ENCODE data around the gene CUZD1. TPM values are rescaled to one million over a fixed set of nuclear protein-coding genes. Genes with fewer than 3 reads are reported as not detected.
A peak's percentile ranks its signal among the peaks of the same experiment; 100 is the strongest.

CUZD1 gene
- total and polyA plus RNA-seq, 2 of the 4 experiments (the other 2 are of a cell fraction), result 0.36 to 0.67 TPM

- H3K27ac ChIP-seq (ENCODE audit: insufficient read depth, low read length), result no peak overlapping the region
- peak overlapping the region; percentile 10; the same call in 1 of the 2 replicates for H4K91ac ChIP-seq (ENCODE audit: insufficient read depth, low read depth, low read length)
- no peak overlapping the region for H3K4me2 ChIP-seq (ENCODE audit: low read depth, low read length)
- peaks cover 30% of the 10 kb centered on the region for H3K4me1 ChIP-seq (ENCODE audit: control insufficient read depth, insufficient read depth, low read length)
- WGBS, 2 experiments (ENCODE audit: extremely low coverage in 2 of 2, insufficient read length in 1 of 2), result no CpG with 5 or more reads among the region's 1 CpG
- no peak overlapping the region for H3K56ac ChIP-seq (ENCODE audit: extremely low read depth, insufficient read depth, low read length)
- H4K5ac ChIP-seq (ENCODE audit: low read depth, low read length), result no peak overlapping the region
- peak overlapping the region; percentile 41; the same call in 1 of the 2 replicates for H3K4ac ChIP-seq (ENCODE audit: low read depth, low read length)
- H4K8ac ChIP-seq (ENCODE audit: low read depth in 2 of 2, low read length in 2 of 2), result no peak overlapping the region
- peak overlapping the region; percentile 21; the same call in 1 of the 2 replicates for H2BK20ac ChIP-seq (ENCODE audit: low read depth, low read length)
- no peak overlapping the region; the same call in 1 of the 2 replicates for H3K23ac ChIP-seq (ENCODE audit: low read depth, low read length)
- H3K9me3 ChIP-seq (ENCODE audit: control insufficient read depth, insufficient read depth, low read length), result no peaks in the 10 kb centered on the region
- H2AK9ac ChIP-seq (replicated peaks; ENCODE audit: low read depth, low read length, poor library complexity), result no peak overlapping the region
- H2BK15ac ChIP-seq (ENCODE audit: low read depth, low read length), result peak overlapping the region; percentile 43; the same call in 2 of the 3 replicates
- H2AFZ ChIP-seq (replicated peaks; ENCODE audit: low read length, poor library complexity), result no peak overlapping the region
- dilution Hi-C loops (cut with HindIII; ENCODE audit: low sequenced_read_pairs, unreplicated experiment), result no loop called here
- peaks cover 25 to 45% of the 10 kb centered on the region in 2 experiments for H3K79me1 ChIP-seq (ENCODE audit: low read depth in 1 of 2, low read length in 2 of 2)
- H3K36me3 ChIP-seq (ENCODE audit: control insufficient read depth, insufficient read depth, low read length), result no peaks in the 10 kb centered on the region
- TF ChIP-seq CEBPB (IDR thresholded peaks at IDR 0.05; ENCODE audit: low read depth, low read length), result no peak
- TF ChIP-seq MAZ (IDR thresholded peaks at IDR 0.05; ENCODE audit: borderline replicate concordance, low read depth, low read length), result no peak
- no peak for TF ChIP-seq RCOR1 (IDR thresholded peaks at IDR 0.05; ENCODE audit: insufficient replicate concordance, low read length)
- TF ChIP-seq, protein P1, sequence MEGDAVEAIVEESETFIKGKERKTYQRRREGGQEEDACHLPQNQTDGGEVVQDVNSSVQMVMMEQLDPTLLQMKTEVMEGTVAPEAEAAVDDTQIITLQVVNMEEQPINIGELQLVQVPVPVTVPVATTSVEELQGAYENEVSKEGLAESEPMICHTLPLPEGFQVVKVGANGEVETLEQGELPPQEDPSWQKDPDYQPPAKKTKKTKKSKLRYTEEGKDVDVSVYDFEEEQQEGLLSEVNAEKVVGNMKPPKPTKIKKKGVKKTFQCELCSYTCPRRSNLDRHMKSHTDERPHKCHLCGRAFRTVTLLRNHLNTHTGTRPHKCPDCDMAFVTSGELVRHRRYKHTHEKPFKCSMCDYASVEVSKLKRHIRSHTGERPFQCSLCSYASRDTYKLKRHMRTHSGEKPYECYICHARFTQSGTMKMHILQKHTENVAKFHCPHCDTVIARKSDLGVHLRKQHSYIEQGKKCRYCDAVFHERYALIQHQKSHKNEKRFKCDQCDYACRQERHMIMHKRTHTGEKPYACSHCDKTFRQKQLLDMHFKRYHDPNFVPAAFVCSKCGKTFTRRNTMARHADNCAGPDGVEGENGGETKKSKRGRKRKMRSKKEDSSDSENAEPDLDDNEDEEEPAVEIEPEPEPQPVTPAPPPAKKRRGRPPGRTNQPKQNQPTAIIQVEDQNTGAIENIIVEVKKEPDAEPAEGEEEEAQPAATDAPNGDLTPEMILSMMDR (conservative IDR thresholded peaks at IDR 0.05; ENCODE audit: low read depth, low read length), result no peak
- no peak for TF ChIP-seq SMC3 (IDR thresholded peaks at IDR 0.05; ENCODE audit: low read depth, low read length)
- TF ChIP-seq MAFK (IDR thresholded peaks at IDR 0.05; ENCODE audit: low read depth, low read length), result no peak
- TF ChIP-seq RFX5 (IDR thresholded peaks at IDR 0.05; ENCODE audit: low read depth, low read length), result no peak
- TF ChIP-seq BHLHE40 (IDR thresholded peaks at IDR 0.05; ENCODE audit: low read depth, low read length), result no peak
- TF ChIP-seq POLR2A (IDR thresholded peaks at IDR 0.05; ENCODE audit: low read depth, low read length), result no peak
- TF ChIP-seq RAD21 (IDR thresholded peaks at IDR 0.05; ENCODE audit: low read length), result no peak
- TF ChIP-seq FOS (IDR thresholded peaks at IDR 0.05; ENCODE audit: low read depth, low read length), result no peak
- TF ChIP-seq MXI1 (IDR thresholded peaks at IDR 0.05; ENCODE audit: borderline replicate concordance, low read depth, low read length), result no peak
- no peak overlapping the region for H3K18ac ChIP-seq (ENCODE audit: low read depth, low read length)
- H3K14ac ChIP-seq (replicated peaks; ENCODE audit: low read depth, low read length), result peak overlapping the region; percentile 56
- ATAC-seq (ENCODE audit: low read depth) (no peak), DNase-seq (no peak)
- peaks cover 14% of the 10 kb centered on the region for H3K9me1 ChIP-seq (ENCODE audit: insufficient read depth, low read length)
- H2AK5ac ChIP-seq (ENCODE audit: low read depth, low read length), result no peak overlapping the region; the same call in 1 of the 2 replicates
- in situ Hi-C loops (cut with MboI; ENCODE audit: low sequenced_read_pairs), result loop anchor here (25.0 kb wide), 2 partner anchors 303 to 697 kb away; partner anchors contain the start of gene BUB3
- no TSS peak for BruUV-seq (replicated peaks)
- no peak overlapping the region for H3K4me3 ChIP-seq (ENCODE audit: insufficient read depth, low read depth, low read length)
- H2BK120ac ChIP-seq (ENCODE audit: low read depth, low read length), result peak overlapping the region; percentile 48
- H3K9ac ChIP-seq (ENCODE audit: low read depth, low read length), result no peak overlapping the region
- CTCF ChIA-PET, result interaction anchor here (0.6 kb wide), 2 partner anchors 81 to 185 kb away, joined by 5 read pairs; no protein-coding TSS in a partner anchor
- H2BK5ac ChIP-seq (ENCODE audit: low read depth, low read length, poor library complexity, severe bottlenecking), result no peak overlapping the region
- no peaks in the 10 kb centered on the region for H3K27me3 ChIP-seq (ENCODE audit: control insufficient read depth, insufficient read depth, low read length)
- POLR2A ChIA-PET (ENCODE audit: unreplicated experiment), result interaction anchor here (0.5 kb wide), 1 partner anchor 8 kb away, joined by 3 read pairs; no protein-coding TSS in a partner anchor
- no peaks in the 10 kb centered on the region for H4K20me1 ChIP-seq (ENCODE audit: insufficient read depth, low read length)
- intact Hi-C loops (cut with micrococcal nuclease), result loop anchor here (10.0 kb wide), 1 partner anchor 295 kb away; the partner anchor contains the start of gene BUB3
Measured at GRCh38 chr10:122859527-122859926, 13.9 kb upstream of the CUZD1 start.
